Prostate gland (tissue), 2 donors: Measurements from ENCODE around the gene RASGEF1B.

Source experiments
- CTCF ChIP-seq, 4 experiments: fragments of 200-600 bp in 2 of 4; fragments of 450-650 bp in 2 of 4; sonication (generic) in 2 of 4; IDR thresholded peaks; 1 replicate in 3 of 4; 2 replicates in 1 of 4; pipeline ENCODE4 v1.5.1; 2016 to 2019; ENCODE audit warnings: antibody characterized with exemption in 4 of 4, mild to moderate bottlenecking in 2 of 4, moderate library complexity in 2 of 4
- POLR2A ChIP-seq: fragments of 450-650 bp; IDR thresholded peaks from one replicate; pipeline ENCODE4 v1.6.1; 2016; ENCODE audit warnings: antibody characterized with exemption, mild to moderate bottlenecking
- POLR2AphosphoS5 ChIP-seq: sonication (generic); formaldehyde crosslinking; IDR thresholded peaks from one replicate; pipeline ENCODE4 v1.6.1; 2017; ENCODE audit warnings: antibody characterized with exemption

DNA sequence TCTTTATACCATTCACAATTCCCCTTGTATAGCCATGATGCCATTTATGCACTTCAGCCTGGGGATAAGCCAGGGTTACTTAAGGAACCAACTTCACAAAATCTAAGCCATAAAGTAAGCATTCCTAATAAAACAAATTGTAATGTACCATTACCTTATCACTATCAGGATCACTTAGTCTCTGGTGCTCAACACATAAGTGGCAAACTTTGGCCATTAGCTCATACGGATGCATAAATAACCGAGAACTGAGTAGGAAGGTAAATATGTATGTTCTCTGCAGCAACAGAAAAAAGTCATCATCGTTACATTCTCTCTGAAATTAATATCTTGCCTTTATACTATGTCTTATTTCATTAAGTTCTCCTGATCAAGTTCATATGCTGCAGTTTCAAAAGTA is 14.4 kb downstream of the RASGEF1B start:
- TF ChIP-seq CTCF (IDR thresholded peaks at IDR 0.05) (no peak), POLR2AphosphoS5 (no peak), POLR2A (no peak)
